ENCODE results near the gene LIFR.

GRCh38 chr5:38434966-38435705 is 121.3 kb downstream of the LIFR start:
- no peak for TF ChIP-seq CTCF (IDR thresholded peaks at IDR 0.05 in 2 of 3, conservative IDR thresholded peaks at IDR 0.05 in 1 of 3; ENCODE audit: borderline replicate concordance in 1 of 3, insufficient read depth in 1 of 3, low read depth in 2 of 3, low read length in 2 of 3)
- no peak for TF ChIP-seq POLR2AphosphoS5 (IDR thresholded peaks at IDR 0.05; ENCODE audit: low read depth, low read length)
- no peak for TF ChIP-seq ZBTB33 (IDR thresholded peaks at IDR 0.05; ENCODE audit: extremely low read depth, insufficient replicate concordance, low read length)
- no peak for TF ChIP-seq RAD21 (IDR thresholded peaks at IDR 0.05; ENCODE audit: low read depth)

Data from HCT116 (cell line).